ENCODE measurements around the gene NFATC3. TPM values are rescaled to one million over a fixed set of nuclear protein-coding genes. Genes with fewer than 3 reads are reported as not detected.
"Not testable (repeated sequence)": the region's sequence is repeated elsewhere in the genome, so short reads cannot be mapped to it uniquely, and the experiment has no call there.

Gene NFATC3
- total and polyA plus RNA-seq, 2 donors (not counting 1 experiment from before 2014, with no cell fraction given): 33.4 to 115 TPM

DNA sequence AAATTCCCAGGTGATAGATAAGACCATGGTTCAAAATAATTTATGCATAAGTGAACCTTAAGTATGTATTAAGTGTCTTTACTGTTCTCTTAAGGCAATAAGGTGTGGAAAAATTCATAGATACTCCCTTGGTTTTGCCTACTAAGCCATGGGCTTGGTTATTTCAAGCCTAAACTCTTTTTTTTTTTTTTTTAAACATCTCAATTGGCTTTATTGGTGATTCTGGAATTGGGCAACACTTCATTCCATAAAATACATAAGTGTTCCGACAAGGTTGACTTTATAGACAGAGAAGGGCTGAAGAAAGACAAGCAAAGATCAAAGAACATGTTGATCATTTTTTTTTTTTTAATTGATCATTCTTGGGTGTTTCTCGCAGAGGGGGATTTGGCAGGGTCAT lies 77.2 kb downstream of the NFATC3 start:
- ChIA-PET CTCF (interaction anchor here (0.8 kb wide), 1 partner anchor 224 kb away, joined by 5 read pairs; no protein-coding TSS in a partner anchor), POLR2A (no interaction called here)
- DNase-seq (no peak), ATAC-seq (ENCODE audit: low read depth) (no peak)
- no peak overlapping the region for H3K4me2 ChIP-seq (replicated peaks; ENCODE audit: low read depth, low read length, poor library complexity, severe bottlenecking)
- TF ChIP-seq, protein P1, sequence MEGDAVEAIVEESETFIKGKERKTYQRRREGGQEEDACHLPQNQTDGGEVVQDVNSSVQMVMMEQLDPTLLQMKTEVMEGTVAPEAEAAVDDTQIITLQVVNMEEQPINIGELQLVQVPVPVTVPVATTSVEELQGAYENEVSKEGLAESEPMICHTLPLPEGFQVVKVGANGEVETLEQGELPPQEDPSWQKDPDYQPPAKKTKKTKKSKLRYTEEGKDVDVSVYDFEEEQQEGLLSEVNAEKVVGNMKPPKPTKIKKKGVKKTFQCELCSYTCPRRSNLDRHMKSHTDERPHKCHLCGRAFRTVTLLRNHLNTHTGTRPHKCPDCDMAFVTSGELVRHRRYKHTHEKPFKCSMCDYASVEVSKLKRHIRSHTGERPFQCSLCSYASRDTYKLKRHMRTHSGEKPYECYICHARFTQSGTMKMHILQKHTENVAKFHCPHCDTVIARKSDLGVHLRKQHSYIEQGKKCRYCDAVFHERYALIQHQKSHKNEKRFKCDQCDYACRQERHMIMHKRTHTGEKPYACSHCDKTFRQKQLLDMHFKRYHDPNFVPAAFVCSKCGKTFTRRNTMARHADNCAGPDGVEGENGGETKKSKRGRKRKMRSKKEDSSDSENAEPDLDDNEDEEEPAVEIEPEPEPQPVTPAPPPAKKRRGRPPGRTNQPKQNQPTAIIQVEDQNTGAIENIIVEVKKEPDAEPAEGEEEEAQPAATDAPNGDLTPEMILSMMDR (IDR thresholded peaks at IDR 0.05): no peak
- TF ChIP-seq EZH2 (IDR thresholded peaks at IDR 0.05; ENCODE audit: borderline replicate concordance, insufficient read depth, low read depth, low read length, poor library complexity, severe bottlenecking): no peak
- H3K27me3 ChIP-seq (replicated peaks in 1 of 4; ENCODE audit: control extremely low read depth in 1 of 4, control insufficient read depth in 3 of 4, insufficient read depth in 4 of 4, low read length in 3 of 4): no peaks in the 10 kb centered on the region
- peaks cover under 1% of the 10 kb centered on the region for H4K20me1 ChIP-seq (ENCODE audit: control insufficient read depth, insufficient read depth, low read length, poor library complexity, severe bottlenecking)
- H3K9me3 ChIP-seq (ENCODE audit: control extremely low read depth in 1 of 3, control insufficient read depth in 2 of 3, insufficient read depth in 1 of 3, low read length in 2 of 3): no peaks in the 10 kb centered on the region
- no CpG with 5 or more reads among the region's 2 CpGs for WGBS (ENCODE audit: insufficient coverage)
- peaks cover 15% of the 10 kb centered on the region for H3K79me2 ChIP-seq (ENCODE audit: control insufficient read depth, insufficient read depth, low read length)
- no peak overlapping the region for H3K27ac ChIP-seq (ENCODE audit: low read length in 2 of 2)
- Mint-ChIP-seq H3K27ac (no peak overlapping the region), H3K4me3 (no peak overlapping the region), H3K27me3 (no peaks in the 10 kb centered on the region), H3K4me1 (no peaks in the 10 kb centered on the region), H3K9me3 (ENCODE audit: insufficient read depth) (no peaks in the 10 kb centered on the region)
- H3K36me3 ChIP-seq (replicated peaks in 1 of 2; ENCODE audit: control extremely low read depth in 1 of 2, control insufficient read depth in 1 of 2, extremely low read depth in 1 of 2, insufficient read depth in 2 of 2, low read length in 1 of 2): peaks cover 11 to 59% of the 10 kb centered on the region in 2 experiments
- H3K4me3 ChIP-seq (ENCODE audit: control extremely low read depth in 1 of 5, extremely low read depth in 1 of 5, insufficient read depth in 1 of 5, low read depth in 2 of 5, low read length in 4 of 5): no peak overlapping the region
- no peak overlapping the region for H2AFZ ChIP-seq (ENCODE audit: insufficient read depth, low read depth, low read length, poor library complexity, severe bottlenecking)
- intact Hi-C loops (cut with micrococcal nuclease): no loop called here
- no peaks in the 10 kb centered on the region for H3K4me1 ChIP-seq (ENCODE audit: control insufficient read depth in 2 of 2, insufficient read depth in 2 of 2, low read length in 2 of 2)
- H3K9ac ChIP-seq (ENCODE audit: low read length): no peak overlapping the region

GRCh38 chr16:68163275-68163674 lies 78.1 kb downstream of the NFATC3 start:
- DNase-seq; H3K4me1 ChIP-seq (ENCODE audit: control insufficient read depth in 2 of 2, insufficient read depth in 2 of 2, low read length in 2 of 2); H2AFZ ChIP-seq (ENCODE audit: insufficient read depth, low read depth, low read length, poor library complexity, severe bottlenecking); ATAC-seq (ENCODE audit: low read depth); H3K9ac ChIP-seq (ENCODE audit: low read length); H3K27me3 ChIP-seq (replicated peaks in 1 of 4; ENCODE audit: control extremely low read depth in 1 of 4, control insufficient read depth in 3 of 4, insufficient read depth in 4 of 4, low read length in 3 of 4); H4K20me1 ChIP-seq (ENCODE audit: control insufficient read depth, insufficient read depth, low read length, poor library complexity, severe bottlenecking); POLR2A ChIA-PET; H3K27me3 Mint-ChIP-seq; H3K4me3 ChIP-seq (ENCODE audit: control extremely low read depth in 1 of 5, extremely low read depth in 1 of 5, insufficient read depth in 1 of 5, low read depth in 2 of 5, low read length in 4 of 5); H3K9me3 Mint-ChIP-seq (ENCODE audit: insufficient read depth); H3K4me2 ChIP-seq (replicated peaks; ENCODE audit: low read depth, low read length, poor library complexity, severe bottlenecking); CTCF ChIA-PET; H3K9me3 ChIP-seq (ENCODE audit: control extremely low read depth in 1 of 3, control insufficient read depth in 2 of 3, insufficient read depth in 1 of 3, low read length in 2 of 3); H3K27ac ChIP-seq (ENCODE audit: low read length in 2 of 2); H3K4me3 Mint-ChIP-seq; intact Hi-C loops (cut with micrococcal nuclease); H3K4me1 Mint-ChIP-seq; H3K27ac Mint-ChIP-seq: not testable (repeated sequence)
- peaks cover 10% of the 10 kb centered on the region for H3K79me2 ChIP-seq (ENCODE audit: control insufficient read depth, insufficient read depth, low read length)
- peaks cover 14 to 54% of the 10 kb centered on the region in 2 experiments for H3K36me3 ChIP-seq (replicated peaks in 1 of 2; ENCODE audit: control extremely low read depth in 1 of 2, control insufficient read depth in 1 of 2, extremely low read depth in 1 of 2, insufficient read depth in 2 of 2, low read length in 1 of 2)
- 97% methylated on average over 23 of the region's 31 CpGs for WGBS (ENCODE audit: insufficient coverage)

All from B cell (primary cell).